ENCODE data around the gene DOCK6.

DNA sequence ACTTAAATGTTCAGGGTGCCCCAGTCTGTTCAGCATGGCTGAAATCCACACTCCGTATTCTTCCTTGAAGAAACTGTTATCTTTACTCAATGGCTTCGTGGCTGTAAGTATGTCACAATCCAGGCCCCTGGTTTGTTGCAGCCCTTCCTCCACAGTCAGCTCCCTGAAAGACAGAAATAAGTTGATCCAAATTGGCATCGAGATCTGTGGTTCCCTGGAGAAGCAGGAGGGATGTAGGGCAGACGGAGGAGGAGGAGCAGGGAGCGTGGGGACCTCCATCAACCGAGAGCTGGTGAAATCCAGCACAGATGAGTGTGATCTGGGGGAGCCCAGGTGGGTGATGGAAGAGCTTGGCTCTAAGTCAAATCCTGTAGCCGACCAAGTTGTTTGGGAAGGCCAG lies 33.9 kb upstream of the DOCK6 start:
- no peak for TF ChIP-seq EZH2 (optimal IDR thresholded peaks at IDR 0.05; ENCODE audit: low read depth, low read length)
- TF ChIP-seq, protein P1, sequence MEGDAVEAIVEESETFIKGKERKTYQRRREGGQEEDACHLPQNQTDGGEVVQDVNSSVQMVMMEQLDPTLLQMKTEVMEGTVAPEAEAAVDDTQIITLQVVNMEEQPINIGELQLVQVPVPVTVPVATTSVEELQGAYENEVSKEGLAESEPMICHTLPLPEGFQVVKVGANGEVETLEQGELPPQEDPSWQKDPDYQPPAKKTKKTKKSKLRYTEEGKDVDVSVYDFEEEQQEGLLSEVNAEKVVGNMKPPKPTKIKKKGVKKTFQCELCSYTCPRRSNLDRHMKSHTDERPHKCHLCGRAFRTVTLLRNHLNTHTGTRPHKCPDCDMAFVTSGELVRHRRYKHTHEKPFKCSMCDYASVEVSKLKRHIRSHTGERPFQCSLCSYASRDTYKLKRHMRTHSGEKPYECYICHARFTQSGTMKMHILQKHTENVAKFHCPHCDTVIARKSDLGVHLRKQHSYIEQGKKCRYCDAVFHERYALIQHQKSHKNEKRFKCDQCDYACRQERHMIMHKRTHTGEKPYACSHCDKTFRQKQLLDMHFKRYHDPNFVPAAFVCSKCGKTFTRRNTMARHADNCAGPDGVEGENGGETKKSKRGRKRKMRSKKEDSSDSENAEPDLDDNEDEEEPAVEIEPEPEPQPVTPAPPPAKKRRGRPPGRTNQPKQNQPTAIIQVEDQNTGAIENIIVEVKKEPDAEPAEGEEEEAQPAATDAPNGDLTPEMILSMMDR (IDR thresholded peaks at IDR 0.05; ENCODE audit: low read length), result no peak

Data from MM.1S (cell line).